ENCODE results near the gene APOA1. TPM values are rescaled to one million over a fixed set of nuclear protein-coding genes. Genes with fewer than 3 reads are reported as not detected.

The APOA1 gene
- total RNA-seq, 4 donors from 2014 or later, result 1.3 TPM; not detected in 3

DNA sequence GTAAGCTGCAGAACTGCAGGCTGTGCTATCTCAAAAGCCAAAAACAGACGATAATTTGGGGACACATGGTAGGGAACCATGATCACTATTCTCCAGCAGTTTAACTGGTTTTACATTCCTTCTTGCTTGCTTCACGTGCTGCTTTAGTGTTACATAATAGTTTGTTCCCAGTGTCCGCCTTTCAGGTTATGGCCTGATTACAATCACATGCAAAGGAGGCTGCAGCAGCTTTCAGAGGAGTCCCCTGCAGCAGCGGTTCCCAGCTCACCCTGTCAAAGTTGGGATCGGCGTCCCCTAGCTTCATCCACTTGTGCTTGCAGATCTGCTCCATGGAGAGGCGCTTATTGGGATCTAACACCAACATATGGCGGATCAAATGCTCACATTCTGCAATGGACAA, 39.2 kb upstream of the APOA1 start:
- Histone ChIP-seq H3K4me1 (peaks cover 0 to 9% (median 0%) of the 10 kb centered on the region in 3 donors), H3K4me3 (no peak overlapping the region), H3K27me3 (no peaks in the 10 kb centered on the region), H3K36me3 (peaks cover 0 to 62% of the 10 kb centered on the region in 2 donors), H3K9me3 (no peaks in the 10 kb centered on the region), H3K27ac (no peak overlapping the region)
- WGBS, 2 donors (ENCODE audit: low coverage in 1 of 2), result 61 to 63% methylated on average over 1 to 4 of the region's 8 CpGs
- no peak for ATAC-seq
- TF ChIP-seq, protein P1, sequence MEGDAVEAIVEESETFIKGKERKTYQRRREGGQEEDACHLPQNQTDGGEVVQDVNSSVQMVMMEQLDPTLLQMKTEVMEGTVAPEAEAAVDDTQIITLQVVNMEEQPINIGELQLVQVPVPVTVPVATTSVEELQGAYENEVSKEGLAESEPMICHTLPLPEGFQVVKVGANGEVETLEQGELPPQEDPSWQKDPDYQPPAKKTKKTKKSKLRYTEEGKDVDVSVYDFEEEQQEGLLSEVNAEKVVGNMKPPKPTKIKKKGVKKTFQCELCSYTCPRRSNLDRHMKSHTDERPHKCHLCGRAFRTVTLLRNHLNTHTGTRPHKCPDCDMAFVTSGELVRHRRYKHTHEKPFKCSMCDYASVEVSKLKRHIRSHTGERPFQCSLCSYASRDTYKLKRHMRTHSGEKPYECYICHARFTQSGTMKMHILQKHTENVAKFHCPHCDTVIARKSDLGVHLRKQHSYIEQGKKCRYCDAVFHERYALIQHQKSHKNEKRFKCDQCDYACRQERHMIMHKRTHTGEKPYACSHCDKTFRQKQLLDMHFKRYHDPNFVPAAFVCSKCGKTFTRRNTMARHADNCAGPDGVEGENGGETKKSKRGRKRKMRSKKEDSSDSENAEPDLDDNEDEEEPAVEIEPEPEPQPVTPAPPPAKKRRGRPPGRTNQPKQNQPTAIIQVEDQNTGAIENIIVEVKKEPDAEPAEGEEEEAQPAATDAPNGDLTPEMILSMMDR (IDR thresholded peaks at IDR 0.05), result no peak
- TF ChIP-seq EP300 (IDR thresholded peaks at IDR 0.05) (no peak), POLR2A (IDR thresholded peaks at IDR 0.05) (no peak), POLR2AphosphoS5 (IDR thresholded peaks at IDR 0.05) (no peak)

DNA sequence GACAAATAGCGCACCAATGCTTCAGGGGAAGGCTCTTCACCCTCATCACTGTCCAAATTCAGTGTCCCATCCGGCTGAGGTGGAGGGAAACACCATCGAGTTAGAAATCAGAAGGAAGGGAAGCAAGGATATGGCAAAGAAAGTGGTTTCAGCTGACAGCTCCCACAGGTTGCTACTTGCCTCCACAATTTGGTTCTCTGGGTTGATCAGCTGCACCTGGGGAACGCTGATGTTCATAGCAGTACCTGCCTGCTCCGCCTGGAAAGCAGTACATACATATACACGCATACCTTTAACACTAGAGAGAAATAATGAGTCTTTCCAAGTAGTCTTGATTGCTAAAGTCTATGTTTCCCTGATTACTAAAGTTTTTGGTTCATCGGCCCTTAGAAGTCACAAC, 37.8 kb upstream of the APOA1 start:
- H3K27me3 ChIP-seq, result no peaks in the 10 kb centered on the region
- 93 to 100% methylated on average over 4 to 6 of the region's 7 CpGs for WGBS, 2 donors (ENCODE audit: low coverage in 1 of 2)
- no peak overlapping the region for H3K4me3 ChIP-seq
- TF ChIP-seq, protein P1 (IDR thresholded peaks at IDR 0.05), result no peak
- TF ChIP-seq POLR2A (IDR thresholded peaks at IDR 0.05), result no peak
- no peak for TF ChIP-seq POLR2AphosphoS5 (IDR thresholded peaks at IDR 0.05)
- no peak for TF ChIP-seq EP300 (IDR thresholded peaks at IDR 0.05)
- peaks cover 0 to 7% (median 0%) of the 10 kb centered on the region in 3 donors for H3K4me1 ChIP-seq
- ATAC-seq, result no peak
- H3K9me3 ChIP-seq, result no peaks in the 10 kb centered on the region
- H3K36me3 ChIP-seq, result peaks cover 0 to 69% of the 10 kb centered on the region in 2 donors
- H3K27ac ChIP-seq, result no peak overlapping the region

DNA sequence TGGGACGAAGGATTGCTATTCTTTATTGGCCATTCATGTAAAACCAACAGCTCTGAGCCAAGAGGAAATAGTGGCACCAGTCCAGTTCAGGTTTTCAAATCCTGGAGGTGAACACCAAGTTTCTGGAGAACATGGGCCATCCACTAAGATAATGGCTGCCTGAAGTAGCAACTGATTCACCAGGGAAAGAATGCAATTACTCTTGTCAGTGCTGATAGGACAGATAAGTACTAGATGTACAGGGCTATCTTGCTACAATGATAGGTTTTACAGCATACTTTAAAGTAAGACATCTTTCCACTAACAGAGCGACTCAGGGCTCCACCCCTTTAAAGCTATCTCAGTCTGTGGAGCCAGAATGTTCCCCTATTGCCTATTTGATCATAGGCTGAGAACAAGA, 36.8 kb upstream of the APOA1 start:
- peaks cover 0 to 79% of the 10 kb centered on the region in 2 donors for H3K36me3 ChIP-seq
- H3K9me3 ChIP-seq, result no peaks in the 10 kb centered on the region
- TF ChIP-seq EP300 (IDR thresholded peaks at IDR 0.05), result no peak
- TF ChIP-seq POLR2A (IDR thresholded peaks at IDR 0.05), result no peak
- TF ChIP-seq, protein P1 (IDR thresholded peaks at IDR 0.05), result no peak
- no peak for TF ChIP-seq POLR2AphosphoS5 (IDR thresholded peaks at IDR 0.05)

DNA sequence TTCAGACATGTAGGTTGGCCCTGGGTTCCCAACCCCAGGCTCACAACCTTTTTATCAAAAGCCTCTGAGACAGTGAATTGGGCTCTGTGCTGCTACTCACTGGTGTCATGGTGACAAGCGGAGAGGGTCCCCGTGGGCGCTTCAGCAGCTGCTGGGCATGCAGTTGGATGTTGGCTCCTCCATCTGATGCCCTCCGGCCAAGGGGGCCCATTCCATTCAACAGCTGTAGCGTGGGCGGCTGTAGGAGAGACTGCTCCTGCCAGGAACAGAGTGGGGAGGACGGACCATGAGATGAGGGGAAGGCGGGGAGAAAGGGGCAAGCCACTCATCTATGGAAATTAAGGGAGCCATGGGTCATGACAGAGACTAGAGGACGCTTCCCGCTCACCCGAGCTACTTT, 36.0 kb upstream of the APOA1 start:
- H3K27me3 ChIP-seq, result no peaks in the 10 kb centered on the region
- 93 to 94% methylated on average over 3 to 8 of the region's 11 CpGs for WGBS, 2 donors (ENCODE audit: low coverage in 1 of 2)
- no peak overlapping the region for H3K27ac ChIP-seq
- peaks cover 0 to 87% of the 10 kb centered on the region in 2 donors for H3K36me3 ChIP-seq
- no peak for ATAC-seq
- no peaks in the 10 kb centered on the region for H3K9me3 ChIP-seq
- TF ChIP-seq POLR2AphosphoS5 (IDR thresholded peaks at IDR 0.05), result no peak
- TF ChIP-seq, protein P1 (IDR thresholded peaks at IDR 0.05), result no peak
- TF ChIP-seq EP300 (IDR thresholded peaks at IDR 0.05), result no peak
- no peak for TF ChIP-seq POLR2A (IDR thresholded peaks at IDR 0.05)
- H3K4me1 ChIP-seq, result no peaks in the 10 kb centered on the region
- no peak overlapping the region for H3K4me3 ChIP-seq

More for the DNA sequence above, 36.8 kb upstream of the APOA1 start:
- Histone ChIP-seq H3K27ac (no peak overlapping the region), H3K4me3 (no peak overlapping the region), H3K4me1 (no peaks in the 10 kb centered on the region), H3K27me3 (no peaks in the 10 kb centered on the region)
- no peak for ATAC-seq
- WGBS, 2 donors (ENCODE audit: low coverage in 1 of 2), result 61 to 85% methylated on average over 2 of the region's 2 CpGs

DNA sequence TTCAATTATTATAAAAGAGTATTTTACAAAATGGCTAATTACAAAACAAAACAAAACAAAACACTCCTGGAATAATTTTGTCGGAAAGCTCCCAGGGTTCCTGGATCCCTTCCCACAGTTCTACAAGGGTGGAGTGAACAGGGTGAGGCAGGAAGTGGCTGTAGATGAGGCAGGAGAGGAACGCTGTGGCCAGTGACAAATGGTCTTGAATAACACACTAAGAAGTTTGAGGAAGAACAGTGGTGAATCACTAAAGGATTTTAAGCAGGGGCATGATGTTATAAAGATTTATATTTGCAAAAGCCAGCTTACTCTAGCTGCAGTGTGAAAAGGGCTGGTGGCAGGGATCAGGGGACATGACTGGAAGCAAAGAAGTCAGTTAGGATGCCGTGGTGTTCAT, 33.8 kb upstream of the APOA1 start:
- Histone ChIP-seq H3K9me3 (no peaks in the 10 kb centered on the region), H3K36me3 (peaks cover 0 to 100% of the 10 kb centered on the region in 2 donors), H3K4me3 (no peak overlapping the region), H3K4me1 (no peaks in the 10 kb centered on the region), H3K27ac (peak overlapping the region in 1 of 4 donors; percentile 17), H3K27me3 (no peaks in the 10 kb centered on the region)
- 22 to 78% methylated on average over 2 to 3 of the region's 3 CpGs for WGBS, 2 donors (ENCODE audit: low coverage in 1 of 2)
- TF ChIP-seq, protein P1 (IDR thresholded peaks at IDR 0.05), result no peak
- TF ChIP-seq EP300 (IDR thresholded peaks at IDR 0.05) (no peak), POLR2A (IDR thresholded peaks at IDR 0.05) (no peak), POLR2AphosphoS5 (IDR thresholded peaks at IDR 0.05) (no peak)
- ATAC-seq, result no peak

All from gastroesophageal sphincter (tissue), 4 donors.